ENCODE measurements around the gene CCDC121.

- TF ChIP-seq, protein P1, sequence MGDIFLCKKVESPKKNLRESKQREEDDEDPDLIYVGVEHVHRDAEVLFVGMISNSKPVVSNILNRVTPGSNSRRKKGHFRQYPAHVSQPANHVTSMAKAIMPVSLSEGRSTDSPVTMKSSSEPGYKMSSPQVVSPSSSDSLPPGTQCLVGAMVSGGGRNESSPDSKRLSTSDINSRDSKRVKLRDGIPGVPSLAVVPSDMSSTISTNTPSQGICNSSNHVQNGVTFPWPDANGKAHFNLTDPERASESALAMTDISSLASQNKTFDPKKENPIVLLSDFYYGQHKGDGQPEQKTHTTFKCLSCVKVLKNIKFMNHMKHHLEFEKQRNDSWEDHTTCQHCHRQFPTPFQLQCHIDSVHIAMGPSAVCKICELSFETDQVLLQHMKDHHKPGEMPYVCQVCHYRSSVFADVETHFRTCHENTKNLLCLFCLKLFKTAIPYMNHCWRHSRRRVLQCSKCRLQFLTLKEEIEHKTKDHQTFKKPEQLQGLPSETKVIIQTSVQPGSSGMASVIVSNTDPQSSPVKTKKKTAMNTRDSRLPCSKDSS (IDR thresholded peaks at IDR 0.05; ENCODE audit: low read depth, partially characterized antibody), result no peak
- TF ChIP-seq TBL1XR1 (IDR thresholded peaks at IDR 0.05; ENCODE audit: low read length in 2 of 2) (no peak), NFYB (IDR thresholded peaks at IDR 0.05; ENCODE audit: extremely low read depth, insufficient read length) (no peak), E2F5 (CRISPR knock-in tag; IDR thresholded peaks at IDR 0.05) (no peak), RREB1 (CRISPR knock-in tag; IDR thresholded peaks at IDR 0.05) (no peak), MTA1 (IDR thresholded peaks at IDR 0.05; ENCODE audit: borderline replicate concordance) (no peak), BCOR (IDR thresholded peaks at IDR 0.05) (no peak), SMARCE1 (IDR thresholded peaks at IDR 0.05) (no peak), MAFK (IDR thresholded peaks at IDR 0.05; ENCODE audit: low read length) (no peak), SRSF9 (IDR thresholded peaks at IDR 0.05; ENCODE audit: borderline replicate concordance, low read depth, low read length) (no peak)
- TF ChIP-seq, protein P2, sequence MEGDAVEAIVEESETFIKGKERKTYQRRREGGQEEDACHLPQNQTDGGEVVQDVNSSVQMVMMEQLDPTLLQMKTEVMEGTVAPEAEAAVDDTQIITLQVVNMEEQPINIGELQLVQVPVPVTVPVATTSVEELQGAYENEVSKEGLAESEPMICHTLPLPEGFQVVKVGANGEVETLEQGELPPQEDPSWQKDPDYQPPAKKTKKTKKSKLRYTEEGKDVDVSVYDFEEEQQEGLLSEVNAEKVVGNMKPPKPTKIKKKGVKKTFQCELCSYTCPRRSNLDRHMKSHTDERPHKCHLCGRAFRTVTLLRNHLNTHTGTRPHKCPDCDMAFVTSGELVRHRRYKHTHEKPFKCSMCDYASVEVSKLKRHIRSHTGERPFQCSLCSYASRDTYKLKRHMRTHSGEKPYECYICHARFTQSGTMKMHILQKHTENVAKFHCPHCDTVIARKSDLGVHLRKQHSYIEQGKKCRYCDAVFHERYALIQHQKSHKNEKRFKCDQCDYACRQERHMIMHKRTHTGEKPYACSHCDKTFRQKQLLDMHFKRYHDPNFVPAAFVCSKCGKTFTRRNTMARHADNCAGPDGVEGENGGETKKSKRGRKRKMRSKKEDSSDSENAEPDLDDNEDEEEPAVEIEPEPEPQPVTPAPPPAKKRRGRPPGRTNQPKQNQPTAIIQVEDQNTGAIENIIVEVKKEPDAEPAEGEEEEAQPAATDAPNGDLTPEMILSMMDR (IDR thresholded peaks at IDR 0.05 in 2 of 3, conservative IDR thresholded peaks at IDR 0.05 in 1 of 3; ENCODE audit: insufficient read depth in 2 of 3, low read depth in 1 of 3, low read length in 3 of 3), result no peak
These were observed 18.5 kb upstream of the CCDC121 start for GRCh38 chr2:27647289-27647688.

Measured in K562 (cell line).